CD14-positive monocyte (primary cell): ENCODE results near the gene AGAP1. TPM values are rescaled to one million over a fixed set of nuclear protein-coding genes. Genes with fewer than 3 reads are reported as not detected.

ENCODE experiments used
- DNase-seq, 3 donors: peaks; one replicate each; pipeline ENCODE4 v3.0.0-alpha.2; 2011 to 2022
- H2AFZ ChIP-seq: 2 replicates; pipeline ENCODE4 v1.6.0; 2012; ENCODE audit warnings: mild to moderate bottlenecking, low read depth, low read length, inconsistent platforms; ENCODE audit not compliant: insufficient read depth, poor library complexity, severe bottlenecking
- H3K27ac ChIP-seq, 2 donors: 1 replicate in 1 of 2; 2 replicates in 1 of 2; pipeline ENCODE4 v1.5.1; 2012 to 2013; ENCODE audit warnings: low read length in 2 of 2, control low read depth in 1 of 2, inconsistent platforms in 1 of 2, low read depth in 1 of 2, mild to moderate bottlenecking in 1 of 2
- H3K27me3 ChIP-seq, 2 donors: one replicate each; pipeline versions ENCODE4 v1.6.0 to v1.6.1; 2011 to 2013; ENCODE audit warnings: low read length in 2 of 2; ENCODE audit not compliant: control insufficient read depth in 2 of 2, insufficient read depth in 2 of 2
- H3K36me3 ChIP-seq, 2 donors: replicated peaks in 1 of 2; 1 replicate in 1 of 2; 2 replicates in 1 of 2; pipeline versions ENCODE4 v1.5.1 to v1.6.1; 2012 to 2013; ENCODE audit warnings: low read length in 2 of 2, control low read depth in 1 of 2, inconsistent platforms in 1 of 2, mild to moderate bottlenecking in 1 of 2; ENCODE audit not compliant: insufficient read depth in 2 of 2, control insufficient read depth in 1 of 2
- H3K4me1 ChIP-seq, 2 donors: 1 replicate in 1 of 2; 2 replicates in 1 of 2; pipeline versions ENCODE4 v1.5.1 to v1.6.1; 2012 to 2013; ENCODE audit warnings: low read length in 2 of 2, control low read depth in 1 of 2, inconsistent platforms in 1 of 2, mild to moderate bottlenecking in 1 of 2, moderate library complexity in 1 of 2; ENCODE audit not compliant: insufficient read depth in 2 of 2, control insufficient read depth in 1 of 2
- H3K4me2 ChIP-seq: replicated peaks from 2 replicates; pipeline ENCODE3; 2012; ENCODE audit warnings: low read length, moderate library complexity, mild to moderate bottlenecking; ENCODE audit not compliant: poor library complexity, severe bottlenecking; ENCODE audit errors: extremely low read depth
- H3K4me3 ChIP-seq, 3 experiments: fragments of 200-600 bp in 1 of 3; sonication (generic) in 1 of 3; replicated peaks in 1 of 3; 1 replicate in 2 of 3; 2 replicates in 1 of 3; pipeline ENCODE4 v1.5.1; 2011 to 2013; ENCODE audit warnings: low read length in 3 of 3, mild to moderate bottlenecking in 3 of 3, control low read depth in 2 of 3, low read depth in 2 of 3, inconsistent platforms in 1 of 3, moderate library complexity in 1 of 3
- H3K79me2 ChIP-seq: 2 replicates; pipeline ENCODE4 v1.6.0; 2012; ENCODE audit warnings: mild to moderate bottlenecking, control low read depth, inconsistent platforms, low read length, moderate library complexity; ENCODE audit not compliant: insufficient read depth
- H3K9ac ChIP-seq: 2 replicates; pipeline ENCODE4 v1.6.0; 2017; ENCODE audit warnings: low read length, mild to moderate bottlenecking; ENCODE audit not compliant: insufficient read depth, poor library complexity, severe bottlenecking
- H3K9me3 ChIP-seq, 2 donors: replicated peaks in 1 of 2; 1 replicate in 1 of 2; 2 replicates in 1 of 2; pipeline versions ENCODE4 v1.5.1 to v1.6.1; 2012 to 2013; ENCODE audit warnings: low read length in 2 of 2, control low read depth in 1 of 2; ENCODE audit not compliant: control insufficient read depth in 1 of 2, insufficient read depth in 1 of 2
- H4K20me1 ChIP-seq: 2 replicates; pipeline ENCODE4 v1.6.0; 2012; ENCODE audit warnings: mild to moderate bottlenecking, low read length, control low read depth, moderate library complexity; ENCODE audit not compliant: insufficient read depth
- H3K27ac Mint-ChIP-seq, 7 donors: one replicate each; pipeline ENCODE4 v1.8.0; 2020; ENCODE audit warnings: mild to moderate bottlenecking in 7 of 7, mixed read lengths in 7 of 7, moderate library complexity in 6 of 7, inconsistent platforms in 2 of 7
- H3K27me3 Mint-ChIP-seq, 3 donors: one replicate each; pipeline ENCODE4 v1.8.0; 2021 to 2022; ENCODE audit warnings: low read depth in 3 of 3, mild to moderate bottlenecking in 3 of 3, mixed read lengths in 3 of 3, moderate library complexity in 3 of 3, inconsistent platforms in 1 of 3
- H3K36me3 Mint-ChIP-seq, 2 donors: one replicate each; pipeline ENCODE4 v1.8.0; 2020; ENCODE audit warnings: mixed read lengths in 2 of 2, inconsistent platforms in 1 of 2, mild to moderate bottlenecking in 1 of 2
- H3K4me1 Mint-ChIP-seq: one replicate; pipeline ENCODE4 v1.8.0; 2020; ENCODE audit warnings: mild to moderate bottlenecking, mixed read lengths
- H3K4me3 Mint-ChIP-seq, 2 donors: one replicate each; pipeline ENCODE4 v1.8.0; 2020; ENCODE audit warnings: mild to moderate bottlenecking in 2 of 2, mixed read lengths in 2 of 2, moderate library complexity in 1 of 2
- H3K9me3 Mint-ChIP-seq, 7 donors: one replicate each; pipeline ENCODE4 v1.8.0; 2020 to 2022; ENCODE audit warnings: mixed read lengths in 7 of 7, mild to moderate bottlenecking in 6 of 7, moderate library complexity in 6 of 7, inconsistent platforms in 2 of 7
- CTCF ChIP-seq: fragments of 200-600 bp; IDR thresholded peaks from one replicate; pipeline ENCODE4 v1.8.0; 2022; ENCODE audit warnings: antibody characterized with exemption, mild to moderate bottlenecking
- WGBS: methylation state at CpG from one replicate; pipeline ENCODE4 v1.1.5; 2013; ENCODE audit warnings: missing lambda C conversion rate; ENCODE audit not compliant: insufficient coverage; 5-methylcytosine and 5-hydroxymethylcytosine counted together
- intact Hi-C, 2 donors: fragments of 100-400 bp; cut with micrococcal nuclease; formaldehyde crosslinking; loops; one replicate each; pipeline versions ENCODE4 v1.15.0 to v1.15.1; 2023
- polyA plus RNA-seq, 3 donors: library from polyadenylated mRNA; depleted of rRNA in 1 of 3; unstranded in 2 of 3; stranded (reverse) in 1 of 3; fragments of 300-500 nt in 2 of 3; fragments of >200 nt in 1 of 3; fragmentation: Illumina TruSeq in 2 of 3; gene quantifications; 1 replicate in 2 of 3; 2 replicates in 1 of 3; pipeline ENCODE4 v1.2.3, GENCODE V29; 2012 to 2021

AGAP1 gene
- polyA plus RNA-seq, 3 donors, result 0.12 TPM; not detected in 2

GRCh38 chr2:235561450-235561849 is 67.6 kb downstream of the AGAP1 start:
- no peak overlapping the region for H3K27ac Mint-ChIP-seq

GRCh38 chr2:235562065-235562747 is 68.4 kb downstream of the AGAP1 start:
- Histone ChIP-seq H3K4me1 (no peaks in the 10 kb centered on the region), H2AFZ (no peak overlapping the region), H3K4me2 (no peak overlapping the region), H3K9me3 (peaks cover 0 to 1% of the 10 kb centered on the region in 2 donors), H3K9ac (no peak overlapping the region), H3K27me3 (peaks cover 0 to 6% of the 10 kb centered on the region in 2 donors), H3K36me3 (no peaks in the 10 kb centered on the region), H3K79me2 (no peaks in the 10 kb centered on the region), H3K27ac (no peak overlapping the region), H3K4me3 (no peak overlapping the region), H4K20me1 (no peaks in the 10 kb centered on the region)
- Mint-ChIP-seq H3K27me3 (peaks cover 17 to 41% (median 24%) of the 10 kb centered on the region in 3 donors), H3K9me3 (peaks cover 0 to 8% (median 2%) of the 10 kb centered on the region in 7 donors), H3K4me1 (no peaks in the 10 kb centered on the region), H3K4me3 (peak overlapping the region in 1 of 2 donors; percentile 15), H3K27ac (no peak overlapping the region), H3K36me3 (no peaks in the 10 kb centered on the region)
- WGBS, result 70% methylated on average over 10 of the region's 11 CpGs
- intact Hi-C loops, result no loop called here
- no peak for TF ChIP-seq CTCF
- no peak for DNase-seq

More at GRCh38 chr2:235561450-235561849, 67.6 kb downstream of the AGAP1 start:
- Mint-ChIP-seq H3K27me3 (peaks cover 17 to 34% (median 21%) of the 10 kb centered on the region in 3 donors), H3K4me1 (no peaks in the 10 kb centered on the region), H3K36me3 (no peaks in the 10 kb centered on the region), H3K4me3 (no peak overlapping the region), H3K9me3 (peaks cover 0 to 4% (median 0%) of the 10 kb centered on the region in 7 donors)
- no CpG with 5 or more reads among the region's 2 CpGs for WGBS
- H3K9me3 ChIP-seq, result no peaks in the 10 kb centered on the region
- H3K27me3 ChIP-seq, result peaks cover 0 to 2% of the 10 kb centered on the region in 2 donors
- no peak for TF ChIP-seq CTCF
- no peaks in the 10 kb centered on the region for H4K20me1 ChIP-seq
- H3K4me3 ChIP-seq, result no peak overlapping the region
- H3K79me2 ChIP-seq, result no peaks in the 10 kb centered on the region
- H3K4me2 ChIP-seq, result no peak overlapping the region
- no peak overlapping the region for H3K9ac ChIP-seq
- no peak for DNase-seq
- H3K27ac ChIP-seq, result no peak overlapping the region
- no peaks in the 10 kb centered on the region for H3K36me3 ChIP-seq
- H2AFZ ChIP-seq, result no peak overlapping the region
- intact Hi-C loops, result no loop called here
- no peaks in the 10 kb centered on the region for H3K4me1 ChIP-seq
